ENCODE measurements around the gene IZUMO1R.
"Not testable (repeated sequence)": the region's sequence is repeated elsewhere in the genome, so short reads cannot be mapped to it uniquely, and the experiment has no call there.

Gene IZUMO1R

DNA sequence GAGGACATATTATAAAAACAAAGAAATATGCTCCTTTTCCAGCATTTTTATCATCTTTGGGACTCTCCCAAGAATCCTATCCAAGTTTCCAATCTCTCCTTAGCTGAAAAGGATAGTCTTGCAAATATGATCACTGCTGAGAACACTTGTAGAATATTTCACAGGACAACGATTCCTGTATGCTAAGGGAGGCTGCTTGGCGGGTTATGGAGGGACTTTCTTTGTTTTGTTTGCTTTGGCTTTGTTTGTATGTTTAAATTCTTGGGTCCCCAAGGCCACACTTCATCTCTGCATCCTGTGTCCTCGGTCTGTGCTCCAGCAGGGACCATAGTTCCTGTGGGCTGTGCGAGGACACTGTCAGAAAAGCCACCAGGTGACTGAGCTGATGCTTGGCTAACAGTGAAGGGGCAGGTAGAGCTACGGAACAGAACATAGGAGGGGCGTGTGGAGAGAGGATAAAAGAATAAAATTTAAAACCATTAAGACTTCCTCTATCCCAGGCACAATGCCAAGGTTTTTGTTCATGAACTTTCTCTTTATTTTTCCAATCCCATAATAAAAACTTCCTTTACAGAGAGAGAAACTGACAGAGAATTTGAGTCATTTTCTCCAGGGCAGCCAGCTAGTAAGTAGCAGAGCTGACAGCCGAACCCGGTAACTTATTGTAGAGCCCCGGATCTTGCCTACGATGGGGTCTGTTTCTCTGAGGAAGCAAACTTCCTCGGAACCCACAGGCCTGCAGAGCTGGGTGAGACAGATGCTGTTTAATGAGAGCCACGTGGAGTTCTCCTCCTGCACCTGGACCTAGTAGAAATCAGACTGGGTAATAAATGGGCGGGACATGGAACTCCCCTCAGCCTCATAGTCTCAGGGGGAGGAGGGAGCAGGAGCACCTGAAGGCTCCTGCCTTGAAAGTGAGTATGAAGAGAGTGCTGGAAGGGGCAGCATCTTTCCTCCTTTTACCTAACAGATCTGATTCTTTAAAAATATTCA is at the start of gene IZUMO1R:
Gene IZUMO1R, plus strand, starts transcription at position 615 of the 993 bp plus-strand sequence. CDS start 1,057 bp downstream, outside the sequence.
- H3K4me3 ChIP-seq (ENCODE audit: low read depth, low read length) = no peak within 1 kb of the TSS
- no peaks in the 10 kb centered on the region for H3K27me3 ChIP-seq (ENCODE audit: control insufficient read depth, insufficient read depth, low read length)
- no peaks in the 10 kb centered on the region for H3K36me3 ChIP-seq (ENCODE audit: control insufficient read depth, insufficient read depth, low read length)
- no peak within 1 kb of the TSS for H3K9ac ChIP-seq (ENCODE audit: low read depth, low read length)
- H3K9me3 ChIP-seq (ENCODE audit: control insufficient read depth, insufficient read depth, low read length) = no peaks in the 10 kb centered on the region
- H3K4me1 ChIP-seq (ENCODE audit: control insufficient read depth, insufficient read depth, low read length) = peaks cover 12% of the 10 kb centered on the region; the same call in 1 of the 2 replicates
- H3K27ac ChIP-seq (ENCODE audit: low read depth, low read length) = no peak within 1 kb of the TSS

DNA sequence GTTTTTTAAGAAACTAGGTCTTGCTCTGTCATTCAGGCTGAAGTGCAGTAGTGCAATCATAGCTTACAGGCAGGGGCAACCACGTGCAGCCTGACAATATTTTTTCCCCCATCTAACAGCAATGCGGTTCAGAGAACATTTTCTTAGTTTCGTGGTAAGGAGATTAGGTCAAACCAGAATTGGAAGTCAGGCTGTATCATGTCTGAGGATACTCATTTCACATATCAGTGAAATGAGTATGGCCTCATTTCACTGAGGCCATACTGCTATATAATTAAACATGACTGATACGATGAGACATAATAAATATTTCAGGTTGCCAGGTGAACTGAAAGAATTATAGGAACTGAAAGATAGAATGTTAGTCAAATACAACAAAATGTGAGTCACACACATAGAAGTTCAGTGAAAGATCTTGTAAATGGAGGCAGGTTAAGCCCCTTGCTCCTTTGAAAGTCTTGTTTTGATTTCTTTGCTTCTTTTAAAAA is 32.5 kb upstream of the IZUMO1R start:
- no peak overlapping the region for H3K9ac ChIP-seq (ENCODE audit: low read depth, low read length)
- no peaks in the 10 kb centered on the region for H3K36me3 ChIP-seq (ENCODE audit: control insufficient read depth, insufficient read depth, low read length)
- no peaks in the 10 kb centered on the region for H3K27me3 ChIP-seq (ENCODE audit: control insufficient read depth, insufficient read depth, low read length)
- no peak overlapping the region for H3K4me3 ChIP-seq (ENCODE audit: low read depth, low read length)
- H3K4me1 ChIP-seq (ENCODE audit: control insufficient read depth, insufficient read depth, low read length) = no peaks in the 10 kb centered on the region
- H3K27ac ChIP-seq (ENCODE audit: low read depth, low read length) = no peak overlapping the region
- no peaks in the 10 kb centered on the region for H3K9me3 ChIP-seq (ENCODE audit: control insufficient read depth, insufficient read depth, low read length)

DNA sequence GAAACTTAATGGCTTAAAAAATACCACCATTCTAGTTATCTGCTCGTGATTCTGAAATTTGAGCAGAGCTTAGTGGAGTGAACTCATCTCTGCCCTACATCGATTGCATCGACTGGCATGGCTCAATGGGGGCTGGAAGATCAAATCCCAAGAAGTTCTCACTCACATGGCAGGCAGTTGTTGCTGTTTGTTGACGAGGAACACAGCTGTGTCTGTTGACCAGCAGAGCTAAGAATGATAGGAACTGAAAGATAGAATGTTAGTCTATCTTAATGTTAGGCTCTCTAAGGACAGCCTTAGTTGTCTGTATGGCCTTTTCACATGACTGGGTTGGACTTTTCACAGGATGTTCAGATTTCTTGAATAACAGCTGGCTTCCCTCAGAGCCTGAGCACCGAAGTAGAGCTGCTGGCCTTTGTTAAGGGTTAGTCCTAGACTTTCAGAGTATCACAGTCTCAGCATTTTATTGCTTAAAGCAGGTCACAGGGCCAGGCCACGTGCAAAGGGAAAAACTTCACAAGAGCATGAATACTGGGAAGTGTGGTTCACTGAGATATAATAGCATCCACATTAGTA is 31.6 kb upstream of the IZUMO1R start:
- no peak overlapping the region for H3K9ac ChIP-seq (ENCODE audit: low read depth, low read length)
- no peak overlapping the region for H3K4me3 ChIP-seq (ENCODE audit: low read depth, low read length)
- peaks cover under 1% of the 10 kb centered on the region; the same call in 1 of the 2 replicates for H3K4me1 ChIP-seq (ENCODE audit: control insufficient read depth, insufficient read depth, low read length)
- no peaks in the 10 kb centered on the region for H3K9me3 ChIP-seq (ENCODE audit: control insufficient read depth, insufficient read depth, low read length)
- H3K36me3 ChIP-seq (ENCODE audit: control insufficient read depth, insufficient read depth, low read length) = no peaks in the 10 kb centered on the region
- no peak overlapping the region for H3K27ac ChIP-seq (ENCODE audit: low read depth, low read length)
- no peaks in the 10 kb centered on the region for H3K27me3 ChIP-seq (ENCODE audit: control insufficient read depth, insufficient read depth, low read length)

DNA sequence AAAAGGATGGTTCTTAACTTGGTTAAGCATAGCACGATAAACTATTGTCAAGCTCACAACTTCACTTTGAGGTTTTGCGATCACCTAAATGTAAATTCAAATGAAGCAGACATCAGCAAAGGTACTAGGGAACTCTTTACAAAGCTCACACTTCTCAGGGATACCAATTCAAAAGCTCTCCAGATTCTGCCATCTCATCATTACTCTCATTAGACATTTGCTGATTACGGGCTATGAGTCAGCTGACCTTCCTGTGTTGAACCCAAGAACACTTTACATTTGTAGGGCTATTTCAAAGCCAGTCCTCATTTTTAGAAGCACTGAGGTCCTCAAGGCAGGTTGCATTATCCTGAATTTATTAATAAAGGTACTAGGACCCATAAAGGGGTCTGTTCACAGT is 28.4 kb upstream of the IZUMO1R start:
- Histone ChIP-seq H3K4me3 (ENCODE audit: low read depth, low read length) (no peak overlapping the region), H3K36me3 (ENCODE audit: control insufficient read depth, insufficient read depth, low read length) (no peaks in the 10 kb centered on the region), H3K4me1 (ENCODE audit: control insufficient read depth, insufficient read depth, low read length) (peaks cover 5% of the 10 kb centered on the region; the same call in 1 of the 2 replicates), H3K27me3 (ENCODE audit: control insufficient read depth, insufficient read depth, low read length) (no peaks in the 10 kb centered on the region), H3K9ac (ENCODE audit: low read depth, low read length) (no peak overlapping the region), H3K9me3 (ENCODE audit: control insufficient read depth, insufficient read depth, low read length) (no peaks in the 10 kb centered on the region), H3K27ac (ENCODE audit: low read depth, low read length) (no peak overlapping the region)

DNA sequence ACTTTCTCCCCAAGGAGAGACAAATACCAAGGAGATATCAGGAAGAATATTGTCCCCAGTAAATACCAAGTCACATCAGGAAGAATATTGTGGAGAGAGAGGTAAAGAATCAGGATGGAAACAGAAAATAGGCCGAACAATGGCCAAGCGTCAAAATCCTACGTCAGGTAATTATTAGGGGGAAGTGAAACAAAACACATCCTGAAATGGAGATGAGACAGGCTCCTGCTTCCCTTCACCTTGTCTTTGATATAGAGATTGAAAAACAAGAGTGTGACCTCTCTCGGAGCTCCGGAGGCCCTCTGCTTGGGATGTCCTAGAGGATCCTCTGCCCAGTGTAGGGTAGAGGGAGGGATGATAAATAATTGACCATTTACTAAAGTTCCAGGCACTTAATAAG is 27.4 kb upstream of the IZUMO1R start:
- no peaks in the 10 kb centered on the region for H3K27me3 ChIP-seq (ENCODE audit: control insufficient read depth, insufficient read depth, low read length)
- peaks cover 5% of the 10 kb centered on the region; the same call in 1 of the 2 replicates for H3K4me1 ChIP-seq (ENCODE audit: control insufficient read depth, insufficient read depth, low read length)
- no peaks in the 10 kb centered on the region for H3K36me3 ChIP-seq (ENCODE audit: control insufficient read depth, insufficient read depth, low read length)
- H3K27ac ChIP-seq (ENCODE audit: low read depth, low read length) = no peak overlapping the region
- H3K9ac ChIP-seq (ENCODE audit: low read depth, low read length) = no peak overlapping the region
- H3K9me3 ChIP-seq (ENCODE audit: control insufficient read depth, insufficient read depth, low read length) = no peaks in the 10 kb centered on the region
- no peak overlapping the region for H3K4me3 ChIP-seq (ENCODE audit: low read depth, low read length)

DNA sequence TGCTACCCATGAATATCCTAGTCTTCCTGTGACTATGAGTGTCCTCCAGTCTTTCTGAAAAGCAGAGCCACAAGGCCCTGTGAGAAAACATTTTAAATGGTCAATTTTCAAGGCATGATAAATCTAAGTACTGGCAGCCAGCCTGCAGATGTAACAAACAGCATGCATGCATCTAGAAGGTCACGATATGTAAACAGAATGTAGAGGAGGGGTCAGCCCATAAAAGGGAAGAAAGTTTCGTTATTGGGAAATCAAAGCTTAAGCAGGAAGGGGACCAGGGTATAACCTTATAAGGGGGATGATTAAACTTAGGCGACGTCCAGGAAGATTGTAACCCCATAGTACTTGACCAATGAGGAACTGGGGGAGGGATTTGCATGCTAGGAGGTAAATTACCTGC is 26.2 kb upstream of the IZUMO1R start:
- not testable (repeated sequence) for H3K36me3 ChIP-seq (ENCODE audit: control insufficient read depth, insufficient read depth, low read length); H3K4me1 ChIP-seq (ENCODE audit: control insufficient read depth, insufficient read depth, low read length); H3K27ac ChIP-seq (ENCODE audit: low read depth, low read length); H3K9ac ChIP-seq (ENCODE audit: low read depth, low read length); H3K27me3 ChIP-seq (ENCODE audit: control insufficient read depth, insufficient read depth, low read length); H3K9me3 ChIP-seq (ENCODE audit: control insufficient read depth, insufficient read depth, low read length); H3K4me3 ChIP-seq (ENCODE audit: low read depth, low read length)

DNA sequence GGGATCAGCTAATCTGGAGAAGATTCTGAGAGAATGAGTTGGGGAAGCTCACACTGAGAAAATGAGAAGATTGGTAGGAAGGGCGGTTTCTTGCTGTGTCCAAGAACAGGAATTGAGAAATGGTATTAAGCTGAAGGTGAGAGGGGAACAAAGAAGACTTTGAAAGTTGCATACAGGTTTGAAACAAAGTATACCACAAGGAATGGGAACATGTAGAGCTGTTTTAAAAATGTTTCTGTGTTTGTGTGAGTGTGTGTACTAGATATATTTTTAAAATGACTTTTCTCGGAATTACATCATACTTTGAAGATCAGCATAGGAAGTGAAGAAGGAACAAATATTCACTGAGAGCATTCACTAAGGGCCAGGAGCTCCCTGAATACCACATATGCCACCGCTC is 24.4 kb upstream of the IZUMO1R start:
- no peaks in the 10 kb centered on the region for H3K27me3 ChIP-seq (ENCODE audit: control insufficient read depth, insufficient read depth, low read length)
- H3K36me3 ChIP-seq (ENCODE audit: control insufficient read depth, insufficient read depth, low read length) = no peaks in the 10 kb centered on the region
- H3K27ac ChIP-seq (ENCODE audit: low read depth, low read length) = no peak overlapping the region
- no peaks in the 10 kb centered on the region for H3K9me3 ChIP-seq (ENCODE audit: control insufficient read depth, insufficient read depth, low read length)
- H3K9ac ChIP-seq (ENCODE audit: low read depth, low read length) = no peak overlapping the region
- H3K4me1 ChIP-seq (ENCODE audit: control insufficient read depth, insufficient read depth, low read length) = peaks cover 12% of the 10 kb centered on the region
- no peak overlapping the region for H3K4me3 ChIP-seq (ENCODE audit: low read depth, low read length)

DNA sequence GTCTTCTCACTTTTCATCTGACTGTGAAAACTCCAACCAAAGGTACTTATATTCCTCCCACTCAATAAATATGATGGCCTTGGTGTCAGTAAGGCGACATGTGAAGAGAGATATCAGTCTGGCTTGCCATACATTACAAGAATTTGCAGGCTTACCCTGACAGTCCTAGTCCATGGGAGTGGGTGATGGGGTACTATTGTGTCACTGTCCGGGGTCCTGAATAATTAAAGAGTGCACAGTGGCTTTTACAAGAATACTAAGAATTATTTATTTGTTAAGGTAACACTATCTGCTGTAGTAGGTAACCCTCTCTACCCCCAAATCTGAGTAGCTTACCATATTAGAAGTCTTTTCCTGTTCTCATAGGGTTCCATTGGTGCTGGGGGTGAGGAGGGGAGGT is 23.1 kb upstream of the IZUMO1R start:
- Histone ChIP-seq H3K4me1 (ENCODE audit: control insufficient read depth, insufficient read depth, low read length) (peaks cover 12% of the 10 kb centered on the region), H3K27me3 (ENCODE audit: control insufficient read depth, insufficient read depth, low read length) (no peaks in the 10 kb centered on the region), H3K36me3 (ENCODE audit: control insufficient read depth, insufficient read depth, low read length) (no peaks in the 10 kb centered on the region), H3K4me3 (ENCODE audit: low read depth, low read length) (no peak overlapping the region), H3K9me3 (ENCODE audit: control insufficient read depth, insufficient read depth, low read length) (no peaks in the 10 kb centered on the region), H3K9ac (ENCODE audit: low read depth, low read length) (no peak overlapping the region), H3K27ac (ENCODE audit: low read depth, low read length) (no peak overlapping the region)

DNA sequence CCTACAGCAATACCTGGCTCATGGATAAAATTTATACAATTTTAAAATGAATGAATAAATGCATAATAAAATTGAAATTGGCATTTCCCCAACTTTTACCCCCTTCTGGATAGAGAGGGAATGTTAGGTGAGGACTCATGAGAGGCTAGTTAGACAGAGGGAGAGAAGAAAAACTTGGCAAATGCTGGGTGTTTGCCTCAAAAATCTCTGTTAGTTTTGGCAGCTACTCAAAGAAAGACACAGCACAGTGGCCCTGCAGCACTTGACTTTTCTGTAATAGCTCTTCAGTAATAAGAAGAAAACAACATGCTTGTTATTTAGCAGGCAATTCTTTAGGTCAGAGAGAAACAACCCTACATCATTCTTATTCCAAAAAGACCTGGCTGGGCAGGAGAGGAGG is 20.7 kb upstream of the IZUMO1R start:
- no peaks in the 10 kb centered on the region for H3K27me3 ChIP-seq (ENCODE audit: control insufficient read depth, insufficient read depth, low read length)
- H3K4me1 ChIP-seq (ENCODE audit: control insufficient read depth, insufficient read depth, low read length) = peaks cover 7% of the 10 kb centered on the region; the same call in 1 of the 2 replicates
- H3K9me3 ChIP-seq (ENCODE audit: control insufficient read depth, insufficient read depth, low read length) = no peaks in the 10 kb centered on the region
- no peaks in the 10 kb centered on the region for H3K36me3 ChIP-seq (ENCODE audit: control insufficient read depth, insufficient read depth, low read length)
- no peak overlapping the region for H3K4me3 ChIP-seq (ENCODE audit: low read depth, low read length)
- no peak overlapping the region for H3K27ac ChIP-seq (ENCODE audit: low read depth, low read length)
- H3K9ac ChIP-seq (ENCODE audit: low read depth, low read length) = no peak overlapping the region

DNA sequence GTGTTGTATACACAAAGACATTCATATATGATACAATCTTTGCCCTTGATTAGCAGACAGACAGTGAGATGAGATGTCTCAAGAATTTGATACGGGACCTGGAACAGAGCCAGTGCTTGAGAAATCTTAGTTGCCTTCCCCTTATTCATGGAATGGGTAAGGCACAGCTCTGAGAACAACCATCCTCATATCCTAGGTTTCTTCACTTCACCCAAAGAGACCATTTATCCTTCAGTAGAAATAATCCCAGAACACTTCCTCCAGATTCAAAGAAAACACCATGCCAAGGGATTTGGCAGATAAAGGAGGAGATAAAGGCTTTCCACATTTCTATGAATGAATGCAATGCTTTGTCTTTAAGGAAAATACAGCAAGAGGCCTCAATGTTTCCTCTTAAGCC is 8.8 kb upstream of the IZUMO1R start:
- Histone ChIP-seq H3K4me3 (ENCODE audit: low read depth, low read length) (no peak overlapping the region), H3K36me3 (ENCODE audit: control insufficient read depth, insufficient read depth, low read length) (no peaks in the 10 kb centered on the region), H3K9ac (ENCODE audit: low read depth, low read length) (no peak overlapping the region), H3K27ac (ENCODE audit: low read depth, low read length) (no peak overlapping the region), H3K27me3 (ENCODE audit: control insufficient read depth, insufficient read depth, low read length) (no peaks in the 10 kb centered on the region), H3K4me1 (ENCODE audit: control insufficient read depth, insufficient read depth, low read length) (no peaks in the 10 kb centered on the region), H3K9me3 (ENCODE audit: control insufficient read depth, insufficient read depth, low read length) (peaks cover 7% of the 10 kb centered on the region; the same call in 1 of the 2 replicates)
